ENCODE results near the gene WDR13. TPM values are rescaled to one million over a fixed set of nuclear protein-coding genes. Genes with fewer than 3 reads are reported as not detected.

Gene WDR13
- total RNA-seq, 2 experiments from 2014 or later: 31.6 to 38.6 TPM

- ChIA-PET POLR2A (no interaction called here), CTCF (no interaction called here)
- H3K36me3 Mint-ChIP-seq (ENCODE audit: low read depth): no peaks in the 10 kb centered on the region
- H3K4me3 Mint-ChIP-seq: no peak overlapping the region
- no peaks in the 10 kb centered on the region for H3K27me3 Mint-ChIP-seq
- TF ChIP-seq CTCF (IDR thresholded peaks at IDR 0.05): no peak
- H3K9me3 Mint-ChIP-seq: no peaks in the 10 kb centered on the region
- no peak for DNase-seq
- no peak overlapping the region for H3K27ac Mint-ChIP-seq
- H3K4me1 Mint-ChIP-seq (ENCODE audit: low read depth): no peaks in the 10 kb centered on the region
- ATAC-seq: no peak
- intact Hi-C loops (cut with micrococcal nuclease): no loop called here
Measured at GRCh38 chrX:48611703-48612102, 14.4 kb downstream of the WDR13 start.

- no peak for TF ChIP-seq CTCF (IDR thresholded peaks at IDR 0.05)
- ATAC-seq (no peak), DNase-seq (no peak)
- Mint-ChIP-seq H3K9me3 (no peaks in the 10 kb centered on the region), H3K27ac (no peak overlapping the region), H3K27me3 (no peaks in the 10 kb centered on the region), H3K4me3 (no peak overlapping the region), H3K4me1 (ENCODE audit: low read depth) (peaks cover 3% of the 10 kb centered on the region), H3K36me3 (ENCODE audit: low read depth) (no peaks in the 10 kb centered on the region)
- intact Hi-C loops (cut with micrococcal nuclease): no loop called here
- POLR2A ChIA-PET: no interaction called here
- CTCF ChIA-PET: no interaction called here
Measured at GRCh38 chrX:48613502-48614160, 16.3 kb downstream of the WDR13 start.

GRCh38 chrX:48616576-48616975 lies 19.3 kb downstream of the WDR13 start:
- ATAC-seq: no peak
- Mint-ChIP-seq H3K36me3 (ENCODE audit: low read depth) (no peaks in the 10 kb centered on the region), H3K4me1 (ENCODE audit: low read depth) (peaks cover 3% of the 10 kb centered on the region), H3K4me3 (no peak overlapping the region), H3K27ac (no peak overlapping the region), H3K9me3 (no peaks in the 10 kb centered on the region), H3K27me3 (no peaks in the 10 kb centered on the region)
- DNase-seq: no peak
- POLR2A ChIA-PET: no interaction called here
- TF ChIP-seq CTCF (IDR thresholded peaks at IDR 0.05): no peak
- intact Hi-C loops (cut with micrococcal nuclease): no loop called here
- CTCF ChIA-PET: no interaction called here

DNA sequence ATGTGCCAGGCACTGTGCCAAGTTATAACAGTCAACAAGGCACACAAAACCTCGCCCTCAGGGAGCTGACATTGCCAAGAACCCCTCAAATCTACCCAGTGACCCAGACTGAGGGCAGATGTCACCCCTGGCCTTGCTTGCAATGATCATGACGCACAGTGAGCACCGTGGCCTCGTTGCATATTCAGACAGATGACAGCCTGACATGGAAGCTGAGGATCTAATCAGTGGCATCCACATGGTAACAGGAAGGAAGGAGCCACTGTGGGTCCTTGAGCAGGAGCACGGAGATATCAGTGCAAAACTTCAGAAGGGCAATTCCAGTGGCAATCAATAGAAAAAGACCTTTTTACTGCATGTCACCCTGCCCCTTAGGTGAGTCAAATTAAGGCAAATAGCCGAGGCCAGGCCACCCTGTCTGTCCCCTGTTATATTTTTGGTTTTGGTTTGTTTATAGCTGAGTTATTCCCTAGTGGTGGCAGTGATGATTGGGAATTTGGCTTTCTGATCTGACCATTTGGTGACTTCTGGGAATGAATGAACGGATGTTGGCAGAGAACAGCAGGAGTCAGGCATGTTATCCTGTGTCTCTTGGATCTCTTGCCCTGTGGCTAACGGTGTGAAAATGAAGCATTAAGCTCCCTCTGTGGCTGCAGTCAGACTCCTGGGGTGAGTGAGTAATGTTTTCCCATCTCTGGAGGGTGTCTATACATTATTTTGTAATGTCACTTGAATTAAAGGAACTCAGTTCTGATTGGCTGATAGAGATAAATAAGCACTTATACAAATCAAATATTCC lies 20.4 kb downstream of the WDR13 start:
- DNase-seq (no peak), ATAC-seq (no peak)
- CTCF ChIA-PET: interaction anchor here (1.2 kb wide), 1 partner anchor 31 kb away, joined by 3 read pairs; no protein-coding TSS in a partner anchor
- TF ChIP-seq CTCF (IDR thresholded peaks at IDR 0.05): no peak
- no peak overlapping the region for H3K27ac Mint-ChIP-seq
- no peak overlapping the region for H3K4me3 Mint-ChIP-seq
- intact Hi-C loops (cut with micrococcal nuclease): no loop called here
- no peaks in the 10 kb centered on the region for H3K9me3 Mint-ChIP-seq
- POLR2A ChIA-PET: no interaction called here
- H3K36me3 Mint-ChIP-seq (ENCODE audit: low read depth): no peaks in the 10 kb centered on the region
- no peaks in the 10 kb centered on the region for H3K27me3 Mint-ChIP-seq
- peaks cover 3% of the 10 kb centered on the region for H3K4me1 Mint-ChIP-seq (ENCODE audit: low read depth)
